22Rv1 (cell line): Measurements from ENCODE around the gene YBX1.

Source experiments
- ZFX ChIP-seq: fragments of 450-650 bp; IDR thresholded peaks from 2 replicates; pipeline ENCODE4 v1.6.1; 2017; ENCODE audit warnings: antibody characterized with exemption, borderline replicate concordance
- TF ChIP-seq, protein P1 (sequence below): fragments of 450-650 bp; IDR thresholded peaks from 2 replicates; pipeline ENCODE4 v1.5.1; 2017; ENCODE audit warnings: mild to moderate bottlenecking

DNA sequence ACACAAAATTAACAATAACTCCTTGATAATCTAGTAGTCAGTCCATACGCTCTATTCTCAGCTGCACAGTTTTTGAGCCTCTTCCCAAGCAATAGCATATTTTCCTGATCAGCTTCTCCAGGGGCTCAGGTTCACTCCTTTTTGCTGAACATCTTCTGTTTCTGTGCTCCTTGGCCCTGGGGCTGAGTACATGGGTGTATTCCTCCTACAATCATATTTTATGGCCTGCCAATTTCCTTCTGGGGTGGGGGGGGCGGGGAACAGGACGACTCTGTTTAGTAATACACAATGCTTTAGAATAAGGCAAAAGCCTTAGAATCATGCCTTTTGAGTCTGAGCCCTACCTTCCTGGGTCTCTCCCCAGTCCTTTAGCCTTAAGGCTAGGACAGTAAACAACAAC lies 49.4 kb downstream of the YBX1 start:
- TF ChIP-seq, protein P1, sequence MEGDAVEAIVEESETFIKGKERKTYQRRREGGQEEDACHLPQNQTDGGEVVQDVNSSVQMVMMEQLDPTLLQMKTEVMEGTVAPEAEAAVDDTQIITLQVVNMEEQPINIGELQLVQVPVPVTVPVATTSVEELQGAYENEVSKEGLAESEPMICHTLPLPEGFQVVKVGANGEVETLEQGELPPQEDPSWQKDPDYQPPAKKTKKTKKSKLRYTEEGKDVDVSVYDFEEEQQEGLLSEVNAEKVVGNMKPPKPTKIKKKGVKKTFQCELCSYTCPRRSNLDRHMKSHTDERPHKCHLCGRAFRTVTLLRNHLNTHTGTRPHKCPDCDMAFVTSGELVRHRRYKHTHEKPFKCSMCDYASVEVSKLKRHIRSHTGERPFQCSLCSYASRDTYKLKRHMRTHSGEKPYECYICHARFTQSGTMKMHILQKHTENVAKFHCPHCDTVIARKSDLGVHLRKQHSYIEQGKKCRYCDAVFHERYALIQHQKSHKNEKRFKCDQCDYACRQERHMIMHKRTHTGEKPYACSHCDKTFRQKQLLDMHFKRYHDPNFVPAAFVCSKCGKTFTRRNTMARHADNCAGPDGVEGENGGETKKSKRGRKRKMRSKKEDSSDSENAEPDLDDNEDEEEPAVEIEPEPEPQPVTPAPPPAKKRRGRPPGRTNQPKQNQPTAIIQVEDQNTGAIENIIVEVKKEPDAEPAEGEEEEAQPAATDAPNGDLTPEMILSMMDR, result no peak
- TF ChIP-seq ZFX, result no peak
